HepG2 (cell line): ENCODE measurements around the gene COX5B.

Experiments
- ARID4A ChIP-seq: sonication (generic); formaldehyde crosslinking; IDR thresholded peaks from 2 replicates; pipeline ENCODE4 v1.5.0; 2020; ENCODE audit warnings: mild to moderate bottlenecking, missing genetic modification reagents, borderline replicate concordance
- CTCF ChIP-seq: sonication (generic); formaldehyde crosslinking; IDR thresholded peaks from 2 replicates; pipeline ENCODE4 v1.5.0; 2020; ENCODE audit warnings: mild to moderate bottlenecking, missing genetic modification reagents, moderate library complexity
- ELF4 ChIP-seq: sonication (generic); formaldehyde crosslinking; IDR thresholded peaks from 2 replicates; pipeline ENCODE4 v1.5.0; 2020; ENCODE audit warnings: missing genetic modification reagents, mild to moderate bottlenecking, moderate library complexity, borderline replicate concordance
- KLF6 ChIP-seq: IDR thresholded peaks from 2 replicates; pipeline ENCODE4 v1.8.0; 2016; ENCODE audit warnings: missing biosample characterization, missing genetic modification reagents
- POLR2A ChIP-seq, 2 experiments: IDR thresholded peaks; 2 replicates each; pipeline ENCODE4 v1.6.1; 2011; ENCODE audit warnings: low read depth in 2 of 2, low read length in 2 of 2, mild to moderate bottlenecking in 1 of 2, moderate library complexity in 1 of 2; ENCODE audit not compliant: insufficient read depth in 1 of 2
- RARA ChIP-seq: IDR thresholded peaks from 2 replicates; pipeline ENCODE4 v1.6.1; 2016; ENCODE audit warnings: missing genetic modification reagents, missing compliant biosample characterization
- TCF7L2 ChIP-seq: IDR thresholded peaks from 2 replicates; pipeline ENCODE4 v1.6.1; 2011; ENCODE audit warnings: mild to moderate bottlenecking, low read depth, low read length, moderate library complexity
- TMF1 ChIP-seq: sonication (generic); formaldehyde crosslinking; IDR thresholded peaks from 2 replicates; pipeline ENCODE4 v1.8.1; 2022; ENCODE audit warnings: low read depth, missing genetic modification reagents
- ZBTB7A ChIP-seq: sonication (generic); formaldehyde crosslinking; IDR thresholded peaks from 2 replicates; pipeline ENCODE4 v1.8.0; 2022; ENCODE audit warnings: mild to moderate bottlenecking, missing genetic modification reagents
- ZFP1 ChIP-seq: IDR thresholded peaks from 2 replicates; pipeline ENCODE4 v1.6.1; 2016
- ZNF329 ChIP-seq: sonication (generic); formaldehyde crosslinking; IDR thresholded peaks from 2 replicates; pipeline ENCODE4 v1.9.0; 2021; ENCODE audit warnings: low read depth, mild to moderate bottlenecking, missing genetic modification reagents
- TF ChIP-seq, protein P1 (sequence below): sonication (generic); formaldehyde crosslinking; IDR thresholded peaks from 2 replicates; pipeline ENCODE4 v1.9.0; 2022; ENCODE audit warnings: missing genetic modification reagents, mild to moderate bottlenecking, borderline replicate concordance
- TF ChIP-seq, protein P2 (sequence below): IDR thresholded peaks from 2 replicates; pipeline ENCODE4 v1.6.1; 2012; ENCODE audit warnings: inconsistent platforms
- TF ChIP-seq, protein P3 (sequence below): sonication (generic); formaldehyde crosslinking; IDR thresholded peaks from 2 replicates; pipeline ENCODE4 v1.5.0; 2020; ENCODE audit warnings: missing genetic modification reagents

DNA sequence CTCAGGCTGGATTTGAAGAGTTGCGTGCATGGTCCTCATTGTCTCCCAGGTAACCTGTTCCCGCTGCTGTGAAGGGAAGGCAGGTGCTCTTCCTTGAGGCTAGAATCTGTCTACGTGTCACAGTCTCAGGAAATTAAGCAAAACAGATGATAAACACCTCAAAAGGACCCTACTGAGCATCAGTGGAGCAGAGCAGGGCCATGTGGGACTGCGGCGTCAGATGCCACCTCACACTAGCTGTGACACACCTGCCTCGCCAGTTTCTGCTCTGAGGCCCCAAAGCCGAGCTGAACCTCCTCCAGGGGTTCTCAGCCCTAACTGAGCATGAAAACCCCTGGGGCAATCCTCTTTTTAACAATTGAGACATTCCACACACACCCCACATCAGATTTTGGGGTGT, 25.7 kb downstream of the COX5B start:
- TF ChIP-seq, protein P1, sequence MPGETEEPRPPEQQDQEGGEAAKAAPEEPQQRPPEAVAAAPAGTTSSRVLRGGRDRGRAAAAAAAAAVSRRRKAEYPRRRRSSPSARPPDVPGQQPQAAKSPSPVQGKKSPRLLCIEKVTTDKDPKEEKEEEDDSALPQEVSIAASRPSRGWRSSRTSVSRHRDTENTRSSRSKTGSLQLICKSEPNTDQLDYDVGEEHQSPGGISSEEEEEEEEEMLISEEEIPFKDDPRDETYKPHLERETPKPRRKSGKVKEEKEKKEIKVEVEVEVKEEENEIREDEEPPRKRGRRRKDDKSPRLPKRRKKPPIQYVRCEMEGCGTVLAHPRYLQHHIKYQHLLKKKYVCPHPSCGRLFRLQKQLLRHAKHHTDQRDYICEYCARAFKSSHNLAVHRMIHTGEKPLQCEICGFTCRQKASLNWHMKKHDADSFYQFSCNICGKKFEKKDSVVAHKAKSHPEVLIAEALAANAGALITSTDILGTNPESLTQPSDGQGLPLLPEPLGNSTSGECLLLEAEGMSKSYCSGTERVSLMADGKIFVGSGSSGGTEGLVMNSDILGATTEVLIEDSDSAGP (CRISPR knock-in tag) = no peak
- TF ChIP-seq TMF1 (CRISPR knock-in tag) (no peak), CTCF (CRISPR knock-in tag) (no peak), ZBTB7A (no peak), KLF6 (CRISPR knock-in tag) (no peak), POLR2A (IDR thresholded peaks at IDR 0.05; ENCODE audit: insufficient read depth in 1 of 2, low read depth in 2 of 2, low read length in 2 of 2) (no peak), TCF7L2 (no peak), ZFP1 (CRISPR knock-in tag) (no peak), ELF4 (CRISPR knock-in tag) (no peak), ZNF329 (no peak), ARID4A (CRISPR knock-in tag) (no peak), RARA (CRISPR knock-in tag) (no peak)
- TF ChIP-seq, protein P2, sequence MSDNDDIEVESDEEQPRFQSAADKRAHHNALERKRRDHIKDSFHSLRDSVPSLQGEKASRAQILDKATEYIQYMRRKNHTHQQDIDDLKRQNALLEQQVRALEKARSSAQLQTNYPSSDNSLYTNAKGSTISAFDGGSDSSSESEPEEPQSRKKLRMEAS = no peak
- TF ChIP-seq, protein P3, sequence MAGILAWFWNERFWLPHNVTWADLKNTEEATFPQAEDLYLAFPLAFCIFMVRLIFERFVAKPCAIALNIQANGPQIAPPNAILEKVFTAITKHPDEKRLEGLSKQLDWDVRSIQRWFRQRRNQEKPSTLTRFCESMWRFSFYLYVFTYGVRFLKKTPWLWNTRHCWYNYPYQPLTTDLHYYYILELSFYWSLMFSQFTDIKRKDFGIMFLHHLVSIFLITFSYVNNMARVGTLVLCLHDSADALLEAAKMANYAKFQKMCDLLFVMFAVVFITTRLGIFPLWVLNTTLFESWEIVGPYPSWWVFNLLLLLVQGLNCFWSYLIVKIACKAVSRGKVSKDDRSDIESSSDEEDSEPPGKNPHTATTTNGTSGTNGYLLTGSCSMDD (CRISPR knock-in tag) = no peak
